Stimulated activated CD8-positive, alpha-beta memory T cell treated with anti-CD3 and anti-CD28 coated beads, Interleukin-4, amount 100 ng/mL, for 4 hours (primary cell): Measurements from ENCODE around the gene NCBP3.
"Not testable (repeated sequence)": the region's sequence is repeated elsewhere in the genome, so short reads cannot be mapped to it uniquely, and the experiment has no call there.

Experiments used
- DNase-seq, 2 donors: peaks; one replicate each; pipeline ENCODE4 v3.0.0-alpha.2; 2020; ENCODE audit warnings: low read depth in 2 of 2, low spot score in 1 of 2

NCBP3 gene

DNA sequence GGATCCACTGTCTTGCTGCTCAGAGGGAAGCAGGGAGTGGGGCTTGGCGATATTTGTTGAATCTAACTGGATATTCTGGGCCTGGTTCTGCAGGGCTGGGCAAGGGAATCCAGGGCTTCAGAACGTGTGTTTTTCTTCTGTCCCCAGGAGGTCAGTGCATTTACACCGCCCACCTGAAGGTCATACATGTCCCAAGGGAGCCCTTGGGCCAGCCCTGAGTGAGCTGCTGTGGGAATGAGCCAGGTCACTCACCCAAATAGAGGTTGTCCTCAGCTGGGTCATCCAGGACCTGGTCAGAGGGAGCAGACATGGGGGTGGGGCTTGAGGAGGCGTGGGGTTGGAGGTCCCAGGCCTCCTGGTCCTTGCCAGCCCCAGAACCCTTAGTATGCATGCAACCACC, 36.2 kb upstream of the NCBP3 start:
- DNase-seq: no peak

DNA sequence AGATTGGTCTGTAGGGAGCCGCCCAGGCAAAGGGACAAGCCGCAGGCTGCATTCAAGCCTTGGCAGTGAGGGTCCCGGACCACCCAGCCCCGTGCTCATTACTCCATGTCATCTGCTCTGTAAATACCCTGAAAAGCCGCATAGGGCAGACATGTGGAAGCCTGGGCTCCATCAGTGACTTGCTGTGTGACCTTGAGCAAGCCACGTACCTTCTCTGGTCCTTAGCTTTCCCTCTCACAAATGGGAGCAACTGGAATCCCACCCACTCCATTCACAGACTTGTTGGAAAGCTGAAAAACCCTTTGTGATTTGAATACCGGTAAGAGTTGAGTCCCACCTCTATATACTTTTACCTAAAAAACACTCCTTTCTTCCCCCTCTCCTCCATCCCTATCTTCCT, 34.9 kb upstream of the NCBP3 start:
- DNase-seq: no peak

- no peak for DNase-seq
Observed at GRCh38 chr17:3879591-3880417, 33.8 kb upstream of the NCBP3 start.

DNA sequence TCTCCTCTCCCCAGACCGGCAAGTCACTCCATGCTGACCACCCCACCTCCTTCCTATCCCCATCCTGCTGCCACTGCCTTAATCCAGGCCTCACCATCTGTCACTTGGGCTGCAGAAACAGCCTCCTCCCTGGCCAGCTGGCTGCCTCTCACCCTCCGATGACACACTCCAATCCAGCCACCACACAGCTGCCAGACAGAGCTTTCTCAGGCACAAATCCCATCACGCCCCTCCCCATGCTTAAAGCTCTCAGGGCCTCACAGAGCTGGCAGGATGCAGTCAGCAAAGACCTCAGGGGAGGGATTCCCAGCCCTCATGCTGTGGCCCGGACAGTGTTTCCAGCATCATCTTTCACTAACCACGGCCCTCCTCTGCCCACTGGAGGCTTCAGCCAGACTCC, 33.1 kb upstream of the NCBP3 start:
- DNase-seq: no peak

DNA sequence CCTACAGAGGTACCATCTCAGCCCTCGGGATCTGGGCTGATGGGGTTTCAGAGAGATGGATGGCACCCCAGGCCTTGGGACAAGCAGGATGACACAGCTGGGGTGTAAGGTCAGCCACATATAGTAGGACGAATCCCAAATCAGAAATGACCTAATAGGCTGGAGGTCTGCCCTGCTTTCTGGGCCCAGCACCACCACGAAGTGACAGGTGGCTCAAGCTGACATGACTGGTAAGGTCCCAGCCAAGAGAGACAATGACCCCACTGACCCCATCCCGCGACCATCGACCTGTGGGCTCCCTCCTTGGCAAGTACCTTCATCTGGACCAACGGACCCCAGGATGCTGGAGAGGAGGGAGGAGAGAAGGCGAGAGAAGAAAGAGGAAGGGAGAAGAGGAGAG, 31.2 kb upstream of the NCBP3 start:
- no peak for DNase-seq

GRCh38 chr17:3875317-3875716, 29.3 kb upstream of the NCBP3 start:
- DNase-seq: no peak

DNA sequence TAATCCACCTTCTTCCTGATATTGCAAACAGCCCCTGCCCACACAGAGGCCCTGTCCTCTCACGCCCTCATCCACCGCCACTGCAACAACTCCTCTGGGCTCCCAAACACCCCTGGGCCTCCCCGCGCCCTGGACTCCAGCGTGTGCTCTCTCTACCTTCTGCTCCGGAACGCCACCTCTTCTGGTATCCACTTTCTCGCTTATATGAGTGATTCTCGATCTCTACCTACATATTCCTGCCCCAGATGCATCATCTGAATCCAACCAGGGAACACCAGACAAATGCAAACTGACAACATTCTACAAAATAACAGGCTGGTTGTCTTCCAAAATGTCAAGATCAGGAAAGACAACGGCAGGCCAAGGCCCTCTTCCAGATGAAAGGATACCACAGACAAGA, 27.8 kb upstream of the NCBP3 start:
- DNase-seq: no peak

DNA sequence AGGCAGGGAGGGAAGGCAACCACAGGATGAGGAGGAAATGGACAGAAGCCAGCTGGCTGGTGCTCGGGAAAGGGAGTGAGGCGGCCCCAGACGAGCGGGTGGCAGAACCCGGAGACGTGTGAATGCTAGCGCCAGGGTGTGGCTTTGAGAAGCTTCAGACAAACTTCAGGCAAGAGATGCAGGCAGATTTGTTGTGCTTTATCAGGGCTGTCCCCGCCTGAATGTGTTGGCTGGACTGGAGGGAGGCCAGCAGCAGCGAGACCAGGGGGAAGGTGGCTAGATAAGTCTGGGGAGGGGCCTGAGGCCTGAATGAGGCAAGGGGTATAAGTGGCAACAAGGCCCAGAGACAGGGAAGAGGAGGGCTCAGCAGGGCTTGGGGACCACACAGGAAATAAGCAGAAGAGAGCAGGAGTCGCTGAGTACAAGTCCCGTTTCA, 24.8 kb upstream of the NCBP3 start:
- no peak for DNase-seq

- DNase-seq: no peak
Observed at GRCh38 chr17:3867606-3868005, 21.6 kb upstream of the NCBP3 start.

GRCh38 chr17:3867106-3867505, 21.1 kb upstream of the NCBP3 start:
- DNase-seq: no peak

- DNase-seq: no peak
Observed at GRCh38 chr17:3866276-3866675, 20.2 kb upstream of the NCBP3 start.

DNA sequence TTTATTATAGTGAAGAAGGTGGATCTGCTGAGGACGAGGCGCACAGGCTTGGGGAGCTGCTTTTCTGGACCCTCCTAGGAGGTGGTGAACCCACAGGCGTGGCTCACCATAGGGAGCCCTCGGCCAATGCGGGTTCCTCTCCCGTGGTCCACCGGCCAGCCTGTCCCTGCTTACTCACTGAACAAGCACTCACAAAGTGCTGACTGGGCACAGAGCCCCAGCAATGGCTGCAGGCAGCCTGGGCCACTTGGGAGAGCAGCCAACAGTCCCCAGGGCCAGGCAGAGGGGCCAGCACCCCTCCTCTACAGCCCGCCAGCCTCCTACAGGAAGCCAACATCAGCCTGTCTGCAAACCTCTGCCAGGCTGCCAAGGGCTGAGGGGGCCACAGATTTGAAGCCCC, 19.1 kb upstream of the NCBP3 start:
- DNase-seq: no peak

DNA sequence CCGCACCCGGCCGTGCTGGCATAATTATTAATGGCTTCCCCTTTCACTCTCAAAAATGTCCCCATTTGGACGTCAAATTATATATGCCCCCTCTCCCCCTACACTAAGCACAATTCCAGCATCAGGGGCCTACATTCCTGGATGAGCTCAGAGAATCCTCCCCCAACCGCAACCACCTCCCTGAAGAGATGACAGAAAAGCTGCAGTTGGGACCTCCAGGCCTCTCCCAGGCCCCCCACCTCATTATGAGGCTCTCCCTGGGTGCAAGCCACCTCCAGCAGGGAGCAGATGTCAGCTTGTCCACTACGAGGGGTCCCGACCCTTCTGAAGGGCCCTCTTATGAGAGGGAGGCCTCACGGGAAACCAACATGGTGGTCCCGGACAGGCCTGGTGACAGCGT, 18.5 kb upstream of the NCBP3 start:
- DNase-seq: no peak

DNA sequence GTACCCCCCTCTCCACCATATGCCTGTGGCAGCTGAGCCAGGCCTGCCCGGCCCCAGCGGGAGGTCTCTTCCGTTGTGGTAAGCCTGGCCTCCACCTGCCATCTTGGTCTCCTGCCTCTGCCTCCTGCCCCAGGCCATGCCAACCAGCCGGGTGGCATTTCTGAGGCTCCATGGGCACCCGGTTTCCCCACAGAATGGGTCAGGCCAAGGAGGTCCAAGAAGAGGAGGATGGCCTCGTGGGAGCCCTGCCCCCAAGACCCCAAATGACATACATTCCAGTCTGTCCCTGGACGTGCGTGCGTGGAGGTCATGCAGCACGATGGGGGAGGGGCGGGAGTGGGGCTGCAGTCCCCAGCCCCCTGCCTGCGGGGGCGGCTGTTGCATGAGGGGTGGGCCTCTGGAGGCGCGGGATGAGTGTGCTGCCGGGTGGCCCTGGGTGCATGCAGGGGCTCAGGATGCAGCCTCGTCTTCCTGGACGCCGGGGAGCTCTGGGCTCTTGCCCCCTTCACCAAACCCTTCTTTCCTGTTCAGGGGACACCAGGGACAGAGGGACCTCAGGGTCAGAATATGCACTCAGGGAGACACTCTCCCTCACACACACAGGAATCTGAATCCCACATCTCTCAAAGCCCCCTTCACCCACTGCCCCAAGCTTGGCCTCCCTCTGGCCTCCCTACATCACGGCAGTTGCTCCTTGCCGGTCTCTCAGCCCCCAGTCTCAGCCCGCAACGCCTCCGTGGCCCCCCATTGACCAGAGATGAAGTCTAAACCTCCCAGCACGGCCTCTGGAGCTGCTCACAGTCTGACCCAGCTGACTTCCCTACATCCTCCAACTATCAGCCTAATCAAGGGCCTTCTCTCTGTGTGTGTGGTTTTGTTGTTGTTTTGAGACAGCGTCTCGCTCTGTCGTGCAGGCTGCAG, 16.0 kb upstream of the NCBP3 start:
- DNase-seq: no peak

- no peak for DNase-seq
Observed at GRCh38 chr17:3860939-3861700, 15.1 kb upstream of the NCBP3 start.

DNA sequence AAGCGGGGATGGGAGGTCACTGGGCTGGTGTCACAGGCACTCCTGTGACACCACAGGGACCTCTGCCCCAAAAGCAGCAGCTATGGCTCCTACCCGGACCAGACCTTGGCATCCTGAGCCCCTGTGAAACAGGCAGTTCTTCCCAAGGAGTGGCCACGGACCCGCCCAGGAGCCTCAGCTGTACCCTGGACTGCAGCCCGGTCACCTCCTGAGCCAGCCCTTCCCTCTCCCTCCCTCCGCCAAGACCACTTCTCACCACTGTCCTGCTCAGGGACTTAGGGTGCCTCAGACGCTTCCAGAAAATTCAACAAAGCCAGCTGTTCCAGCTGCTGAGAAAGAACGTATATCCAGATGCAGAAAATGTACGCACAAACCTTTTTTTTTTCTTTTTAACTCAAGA, 13.9 kb upstream of the NCBP3 start:
- DNase-seq: no peak

GRCh38 chr17:3857261-3858105, 11.4 kb upstream of the NCBP3 start:
- no peak for DNase-seq

DNA sequence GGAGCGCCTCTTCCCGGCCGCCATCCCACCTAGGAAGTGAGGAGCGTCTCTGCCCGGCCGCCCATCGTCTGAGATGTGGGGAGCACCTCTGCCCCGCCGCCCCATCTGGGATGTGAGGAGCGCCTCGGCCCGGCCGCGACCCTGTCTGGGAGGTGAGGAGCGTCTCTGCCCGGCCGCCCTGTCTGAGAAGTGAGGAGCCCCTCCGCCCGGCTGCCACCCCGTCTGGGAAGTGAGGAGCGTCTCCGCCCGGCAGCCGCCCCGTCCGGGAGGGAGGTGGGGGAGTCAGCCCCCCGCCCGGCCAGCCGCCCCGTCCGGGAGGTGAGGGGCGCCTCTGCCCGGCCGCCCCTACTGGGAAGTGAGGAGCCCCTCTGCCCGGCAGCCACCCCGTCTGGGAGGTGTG, 8.2 kb upstream of the NCBP3 start:
- DNase-seq: not testable (repeated sequence)

DNA sequence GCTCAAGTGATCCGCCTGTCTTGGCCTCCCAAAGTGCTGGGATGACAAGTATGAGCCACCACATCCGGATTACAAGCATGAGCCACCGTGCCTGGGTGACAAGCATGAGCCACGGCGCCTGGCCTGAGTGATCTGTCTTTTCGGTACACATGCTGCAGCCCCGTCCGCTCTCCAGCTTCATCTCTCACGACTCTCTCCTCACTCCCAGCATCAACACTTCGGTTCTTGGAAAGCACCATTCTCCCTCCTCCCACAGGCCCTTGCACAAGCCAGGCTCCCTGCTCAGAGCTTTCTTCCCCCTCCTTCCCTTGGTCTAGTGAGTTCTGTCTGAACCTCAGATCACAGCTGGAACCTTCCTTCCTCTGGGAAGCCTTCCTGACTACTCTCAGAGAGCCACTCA, 6.5 kb upstream of the NCBP3 start:
- no peak for DNase-seq

- no peak for DNase-seq
Observed at GRCh38 chr17:3851461-3852100, 5.5 kb upstream of the NCBP3 start.
